T-helper 1 cell treated with Interleukin-12 subunit alpha and Interleukin-12 subunit beta and Interleukin-4 antibody, amounts not matched to agents 30 μg/mL and 1 μg/mL, for 36 hours (primary cell): ENCODE data around the gene EYS.

Source experiments
- H3K27ac Mint-ChIP-seq: one replicate; pipeline ENCODE4 v1.8.0; 2021; ENCODE audit warnings: mild to moderate bottlenecking, mixed read lengths
- H3K27me3 Mint-ChIP-seq: one replicate; pipeline ENCODE4 v1.8.0; 2021; ENCODE audit warnings: low read depth, mixed read lengths
- H3K36me3 Mint-ChIP-seq: one replicate; pipeline ENCODE4 v1.8.0; 2021; ENCODE audit warnings: low read depth, mixed read lengths
- H3K4me1 Mint-ChIP-seq: one replicate; pipeline ENCODE4 v1.8.0; 2021; ENCODE audit warnings: low read depth, mixed read lengths
- H3K4me3 Mint-ChIP-seq: one replicate; pipeline ENCODE4 v1.8.0; 2021; ENCODE audit warnings: mild to moderate bottlenecking, moderate library complexity, mixed read lengths
- H3K9me3 Mint-ChIP-seq: one replicate; pipeline ENCODE4 v1.8.0; 2021; ENCODE audit warnings: mixed read lengths

The EYS gene

GRCh38 chr6:64930681-64931080, 776.3 kb downstream of the EYS start:
- Mint-ChIP-seq H3K27me3 (no peaks in the 10 kb centered on the region), H3K9me3 (no peaks in the 10 kb centered on the region), H3K27ac (no peak overlapping the region), H3K4me1 (no peaks in the 10 kb centered on the region), H3K4me3 (no peak overlapping the region), H3K36me3 (no peaks in the 10 kb centered on the region)

DNA sequence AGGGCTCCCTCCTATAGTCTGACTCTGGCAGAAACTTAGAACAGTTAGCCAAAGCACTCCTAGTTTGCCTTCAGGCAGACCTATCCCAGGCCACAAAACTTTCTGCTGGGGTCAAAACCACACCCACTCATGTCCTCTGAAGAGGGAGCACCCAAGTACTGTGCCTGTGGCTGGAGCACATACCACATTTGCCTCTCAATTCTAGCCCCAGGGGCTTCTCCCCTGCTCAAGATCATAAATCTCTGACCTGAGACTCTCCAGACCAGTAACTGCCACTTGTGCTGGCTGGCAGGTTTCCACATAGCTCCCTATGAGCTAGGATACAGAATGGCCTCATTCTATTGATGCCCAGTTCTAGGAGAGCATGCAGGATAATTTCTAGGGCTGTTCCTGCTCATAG, 781.0 kb downstream of the EYS start:
- no peaks in the 10 kb centered on the region for H3K4me1 Mint-ChIP-seq
- H3K9me3 Mint-ChIP-seq, result no peaks in the 10 kb centered on the region
- no peak overlapping the region for H3K27ac Mint-ChIP-seq
- no peaks in the 10 kb centered on the region for H3K36me3 Mint-ChIP-seq
- H3K27me3 Mint-ChIP-seq, result no peaks in the 10 kb centered on the region
- no peak overlapping the region for H3K4me3 Mint-ChIP-seq

- Mint-ChIP-seq H3K27me3 (no peaks in the 10 kb centered on the region), H3K4me1 (no peaks in the 10 kb centered on the region), H3K4me3 (no peak overlapping the region), H3K36me3 (no peaks in the 10 kb centered on the region), H3K9me3 (peaks cover 4% of the 10 kb centered on the region), H3K27ac (no peak overlapping the region)
These were observed 786.8 kb downstream of the EYS start for GRCh38 chr6:64920257-64920656.

- Mint-ChIP-seq H3K27me3 (no peaks in the 10 kb centered on the region), H3K36me3 (no peaks in the 10 kb centered on the region), H3K9me3 (peaks cover 4% of the 10 kb centered on the region), H3K4me1 (no peaks in the 10 kb centered on the region), H3K4me3 (no peak overlapping the region), H3K27ac (no peak overlapping the region)
These were observed 792.9 kb downstream of the EYS start for GRCh38 chr6:64914124-64914523.

GRCh38 chr6:64912966-64913365, 794.1 kb downstream of the EYS start:
- no peaks in the 10 kb centered on the region for H3K36me3 Mint-ChIP-seq

GRCh38 chr6:64908104-64908503, 798.9 kb downstream of the EYS start:
- Mint-ChIP-seq H3K27ac (no peak overlapping the region), H3K27me3 (no peaks in the 10 kb centered on the region), H3K9me3 (no peaks in the 10 kb centered on the region), H3K4me1 (no peaks in the 10 kb centered on the region), H3K4me3 (no peak overlapping the region), H3K36me3 (no peaks in the 10 kb centered on the region)

More at GRCh38 chr6:64912966-64913365, 794.1 kb downstream of the EYS start:
- no peaks in the 10 kb centered on the region for H3K27me3 Mint-ChIP-seq
- no peaks in the 10 kb centered on the region for H3K4me1 Mint-ChIP-seq
- no peak overlapping the region for H3K4me3 Mint-ChIP-seq
- peaks cover 4% of the 10 kb centered on the region for H3K9me3 Mint-ChIP-seq
- no peak overlapping the region for H3K27ac Mint-ChIP-seq

DNA sequence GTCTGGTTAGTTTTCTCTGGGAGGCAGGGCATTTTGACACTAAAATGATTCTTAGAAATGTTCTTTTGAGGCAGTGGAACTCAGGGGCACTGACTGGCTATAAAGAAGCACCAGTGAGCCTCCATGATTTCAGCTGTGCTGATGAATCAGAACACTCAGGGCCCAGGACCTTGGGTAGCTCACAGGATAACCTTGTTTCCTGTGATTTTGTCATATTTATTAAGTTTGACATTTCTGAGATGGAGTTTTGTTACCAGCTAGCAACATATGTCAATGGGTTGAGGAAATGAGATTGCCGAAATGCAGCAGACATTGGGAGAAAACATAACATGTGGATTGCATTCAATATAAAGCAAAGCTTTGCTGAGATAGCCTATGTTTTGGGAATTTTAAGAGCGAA, 802.4 kb downstream of the EYS start:
- Mint-ChIP-seq H3K9me3 (no peaks in the 10 kb centered on the region), H3K36me3 (no peaks in the 10 kb centered on the region), H3K4me1 (no peaks in the 10 kb centered on the region), H3K27me3 (no peaks in the 10 kb centered on the region), H3K4me3 (no peak overlapping the region), H3K27ac (no peak overlapping the region)

DNA sequence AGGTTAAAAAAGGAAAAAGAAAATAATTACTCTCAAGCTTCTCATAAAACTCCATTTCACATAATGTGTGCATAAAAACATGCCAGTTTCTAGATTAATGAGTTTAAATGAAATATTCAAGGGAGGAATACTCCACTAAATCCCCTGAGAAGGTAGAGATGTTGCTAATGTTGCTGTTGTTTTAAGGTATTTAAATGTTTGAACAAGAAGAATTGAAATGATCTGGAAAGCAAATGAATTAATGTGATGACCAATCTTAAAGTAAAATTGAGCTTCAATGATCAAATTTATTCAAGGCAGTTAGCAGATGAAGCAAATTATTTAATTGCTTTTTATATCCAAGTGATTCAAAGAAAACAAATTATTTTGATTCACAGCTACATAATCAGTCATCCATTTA, 804.4 kb downstream of the EYS start:
- no peaks in the 10 kb centered on the region for H3K27me3 Mint-ChIP-seq
- H3K4me1 Mint-ChIP-seq, result no peaks in the 10 kb centered on the region
- no peak overlapping the region for H3K4me3 Mint-ChIP-seq
- peaks cover under 1% of the 10 kb centered on the region for H3K9me3 Mint-ChIP-seq
- no peak overlapping the region for H3K27ac Mint-ChIP-seq
- no peaks in the 10 kb centered on the region for H3K36me3 Mint-ChIP-seq

GRCh38 chr6:64896939-64897338, 810.1 kb downstream of the EYS start:
- Mint-ChIP-seq H3K27ac (no peak overlapping the region), H3K36me3 (no peaks in the 10 kb centered on the region), H3K9me3 (peaks cover 9% of the 10 kb centered on the region), H3K4me1 (no peaks in the 10 kb centered on the region), H3K27me3 (no peaks in the 10 kb centered on the region), H3K4me3 (no peak overlapping the region)

GRCh38 chr6:64895945-64896344, 811.1 kb downstream of the EYS start:
- H3K4me1 Mint-ChIP-seq, result no peaks in the 10 kb centered on the region
- H3K4me3 Mint-ChIP-seq, result no peak overlapping the region
- no peaks in the 10 kb centered on the region for H3K27me3 Mint-ChIP-seq
- H3K9me3 Mint-ChIP-seq, result peaks cover 9% of the 10 kb centered on the region
- no peaks in the 10 kb centered on the region for H3K36me3 Mint-ChIP-seq
- H3K27ac Mint-ChIP-seq, result no peak overlapping the region

GRCh38 chr6:64890609-64891008, 816.4 kb downstream of the EYS start:
- Mint-ChIP-seq H3K27ac (no peak overlapping the region), H3K4me3 (no peak overlapping the region), H3K4me1 (no peaks in the 10 kb centered on the region), H3K9me3 (peaks cover 4% of the 10 kb centered on the region), H3K27me3 (no peaks in the 10 kb centered on the region), H3K36me3 (no peaks in the 10 kb centered on the region)

GRCh38 chr6:64889144-64889543, 817.9 kb downstream of the EYS start:
- H3K4me3 Mint-ChIP-seq, result no peak overlapping the region
- no peaks in the 10 kb centered on the region for H3K36me3 Mint-ChIP-seq
- no peak overlapping the region for H3K27ac Mint-ChIP-seq
- H3K27me3 Mint-ChIP-seq, result no peaks in the 10 kb centered on the region
- H3K9me3 Mint-ChIP-seq, result peaks cover 4% of the 10 kb centered on the region
- H3K4me1 Mint-ChIP-seq, result no peaks in the 10 kb centered on the region

- Mint-ChIP-seq H3K4me3 (no peak overlapping the region), H3K4me1 (no peaks in the 10 kb centered on the region), H3K27ac (no peak overlapping the region), H3K9me3 (peaks cover 6% of the 10 kb centered on the region), H3K27me3 (no peaks in the 10 kb centered on the region), H3K36me3 (no peaks in the 10 kb centered on the region)
These were observed 832.2 kb downstream of the EYS start for GRCh38 chr6:64874776-64875175.

- Mint-ChIP-seq H3K4me3 (no peak overlapping the region), H3K36me3 (no peaks in the 10 kb centered on the region), H3K9me3 (peaks cover 6% of the 10 kb centered on the region), H3K27ac (no peak overlapping the region), H3K4me1 (no peaks in the 10 kb centered on the region), H3K27me3 (no peaks in the 10 kb centered on the region)
These were observed 834.4 kb downstream of the EYS start for GRCh38 chr6:64872633-64873032.

GRCh38 chr6:64861039-64861651, 845.9 kb downstream of the EYS start:
- Mint-ChIP-seq H3K4me3 (no peak overlapping the region), H3K27ac (no peak overlapping the region), H3K27me3 (no peaks in the 10 kb centered on the region), H3K4me1 (no peaks in the 10 kb centered on the region), H3K36me3 (no peaks in the 10 kb centered on the region), H3K9me3 (peaks cover 9% of the 10 kb centered on the region)

GRCh38 chr6:64860203-64860602, 846.8 kb downstream of the EYS start:
- H3K9me3 Mint-ChIP-seq, result peaks cover 15% of the 10 kb centered on the region
- no peaks in the 10 kb centered on the region for H3K4me1 Mint-ChIP-seq
- H3K27ac Mint-ChIP-seq, result no peak overlapping the region
- no peaks in the 10 kb centered on the region for H3K36me3 Mint-ChIP-seq
- no peaks in the 10 kb centered on the region for H3K27me3 Mint-ChIP-seq
- no peak overlapping the region for H3K4me3 Mint-ChIP-seq
